Neural cell (in vitro differentiated cells): Measurements from ENCODE around the gene SPATA12.

ENCODE experiments used
- EZH2 ChIP-seq: fragments of 200-600, 300-800 bp; shearing (Covaris generic), sonication (generic); IDR thresholded peaks from 2 replicates; pipeline ENCODE4 v1.6.1; 2014; ENCODE audit warnings: antibody characterized with exemption, low read length, borderline replicate concordance, mild to moderate bottlenecking; ENCODE audit not compliant: insufficient read depth, poor library complexity, severe bottlenecking
- POLR2AphosphoS5 ChIP-seq: IDR thresholded peaks from 2 replicates; pipeline ENCODE4 v1.6.1; 2012
- RAD21 ChIP-seq: fragments of 450-650 bp; conservative IDR thresholded peaks from 2 replicates; pipeline ENCODE4 v1.6.1; 2014; ENCODE audit warnings: antibody characterized with exemption, mild to moderate bottlenecking, moderate library complexity
- SMC3 ChIP-seq: fragments of 450-650 bp; conservative IDR thresholded peaks from 2 replicates; pipeline ENCODE4 v1.6.1; 2014; ENCODE audit warnings: antibody characterized with exemption, mild to moderate bottlenecking, moderate library complexity; ENCODE audit not compliant: poor library complexity
- TF ChIP-seq, protein P1 (sequence below): fragments of 450-650 bp; IDR thresholded peaks from 2 replicates; pipeline ENCODE4 v1.5.1; 2014; ENCODE audit warnings: antibody characterized with exemption, mild to moderate bottlenecking, moderate library complexity; ENCODE audit not compliant: poor library complexity, severe bottlenecking

DNA sequence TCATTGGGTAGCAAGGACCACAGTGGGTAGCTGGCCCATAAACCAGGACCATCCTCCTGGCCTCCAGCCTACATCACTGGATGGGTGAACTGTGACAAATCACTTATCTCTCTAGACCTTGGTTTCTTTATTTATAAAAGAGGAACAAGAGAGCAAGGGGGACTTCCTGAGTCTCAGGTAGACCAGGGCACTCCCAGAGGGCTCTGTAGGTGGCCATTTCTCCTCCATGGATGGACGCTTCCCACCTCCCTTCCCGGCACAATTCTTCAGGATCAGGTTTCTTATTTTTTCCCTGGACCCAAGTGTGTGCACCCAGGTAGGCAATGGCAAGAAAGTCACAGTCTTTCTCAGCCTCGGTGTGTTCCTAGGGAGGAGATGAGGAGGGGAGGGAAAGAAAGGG is 41.4 kb upstream of the SPATA12 start:
- TF ChIP-seq EZH2 = no peak
- TF ChIP-seq, protein P1, sequence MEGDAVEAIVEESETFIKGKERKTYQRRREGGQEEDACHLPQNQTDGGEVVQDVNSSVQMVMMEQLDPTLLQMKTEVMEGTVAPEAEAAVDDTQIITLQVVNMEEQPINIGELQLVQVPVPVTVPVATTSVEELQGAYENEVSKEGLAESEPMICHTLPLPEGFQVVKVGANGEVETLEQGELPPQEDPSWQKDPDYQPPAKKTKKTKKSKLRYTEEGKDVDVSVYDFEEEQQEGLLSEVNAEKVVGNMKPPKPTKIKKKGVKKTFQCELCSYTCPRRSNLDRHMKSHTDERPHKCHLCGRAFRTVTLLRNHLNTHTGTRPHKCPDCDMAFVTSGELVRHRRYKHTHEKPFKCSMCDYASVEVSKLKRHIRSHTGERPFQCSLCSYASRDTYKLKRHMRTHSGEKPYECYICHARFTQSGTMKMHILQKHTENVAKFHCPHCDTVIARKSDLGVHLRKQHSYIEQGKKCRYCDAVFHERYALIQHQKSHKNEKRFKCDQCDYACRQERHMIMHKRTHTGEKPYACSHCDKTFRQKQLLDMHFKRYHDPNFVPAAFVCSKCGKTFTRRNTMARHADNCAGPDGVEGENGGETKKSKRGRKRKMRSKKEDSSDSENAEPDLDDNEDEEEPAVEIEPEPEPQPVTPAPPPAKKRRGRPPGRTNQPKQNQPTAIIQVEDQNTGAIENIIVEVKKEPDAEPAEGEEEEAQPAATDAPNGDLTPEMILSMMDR = no peak
- TF ChIP-seq SMC3 = no peak
- TF ChIP-seq RAD21 = no peak
- no peak for TF ChIP-seq POLR2AphosphoS5
